OCI-LY3 (cell line): ENCODE measurements around the gene C12orf60.

Source experiments
- EZH2phosphoT487 ChIP-seq: fragments of 200-600 bp; shearing (Covaris generic); IDR thresholded peaks from 2 replicates; pipeline ENCODE4 v1.6.1; 2018; ENCODE audit warnings: antibody characterized with exemption, mixed run types, low read depth
- TF ChIP-seq, protein P1 (sequence below): fragments of 200-600, 300-600 bp; sonication (generic); IDR thresholded peaks from 2 replicates; pipeline ENCODE4 v1.5.1; 2014; ENCODE audit warnings: antibody characterized with exemption, low read length, low read depth

GRCh38 chr12:14771651-14772137, 31.8 kb upstream of the C12orf60 start:
- TF ChIP-seq, protein P1, sequence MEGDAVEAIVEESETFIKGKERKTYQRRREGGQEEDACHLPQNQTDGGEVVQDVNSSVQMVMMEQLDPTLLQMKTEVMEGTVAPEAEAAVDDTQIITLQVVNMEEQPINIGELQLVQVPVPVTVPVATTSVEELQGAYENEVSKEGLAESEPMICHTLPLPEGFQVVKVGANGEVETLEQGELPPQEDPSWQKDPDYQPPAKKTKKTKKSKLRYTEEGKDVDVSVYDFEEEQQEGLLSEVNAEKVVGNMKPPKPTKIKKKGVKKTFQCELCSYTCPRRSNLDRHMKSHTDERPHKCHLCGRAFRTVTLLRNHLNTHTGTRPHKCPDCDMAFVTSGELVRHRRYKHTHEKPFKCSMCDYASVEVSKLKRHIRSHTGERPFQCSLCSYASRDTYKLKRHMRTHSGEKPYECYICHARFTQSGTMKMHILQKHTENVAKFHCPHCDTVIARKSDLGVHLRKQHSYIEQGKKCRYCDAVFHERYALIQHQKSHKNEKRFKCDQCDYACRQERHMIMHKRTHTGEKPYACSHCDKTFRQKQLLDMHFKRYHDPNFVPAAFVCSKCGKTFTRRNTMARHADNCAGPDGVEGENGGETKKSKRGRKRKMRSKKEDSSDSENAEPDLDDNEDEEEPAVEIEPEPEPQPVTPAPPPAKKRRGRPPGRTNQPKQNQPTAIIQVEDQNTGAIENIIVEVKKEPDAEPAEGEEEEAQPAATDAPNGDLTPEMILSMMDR, result no peak
- no peak for TF ChIP-seq EZH2phosphoT487
